ENCODE results near the gene ZKSCAN4.

DNA sequence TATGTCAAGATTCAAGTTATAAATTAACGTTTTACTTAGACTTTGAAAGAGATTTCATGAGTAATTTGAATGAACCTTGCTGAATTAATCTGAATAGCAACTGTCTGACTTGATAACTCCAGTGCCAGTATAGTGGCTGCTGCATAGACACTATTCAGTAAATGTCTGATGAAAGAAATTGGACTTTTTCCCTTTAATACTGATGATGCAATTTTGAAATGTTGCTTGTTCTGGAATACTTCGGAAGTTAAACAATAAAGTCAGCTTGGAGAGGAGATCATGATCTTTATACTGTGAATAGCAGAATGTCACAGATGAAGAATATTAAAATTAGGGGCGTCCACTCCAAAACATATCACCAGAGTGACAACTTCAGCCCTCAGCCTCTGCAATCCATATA lies 25.7 kb upstream of the ZKSCAN4 start:
- TF ChIP-seq, protein P1, sequence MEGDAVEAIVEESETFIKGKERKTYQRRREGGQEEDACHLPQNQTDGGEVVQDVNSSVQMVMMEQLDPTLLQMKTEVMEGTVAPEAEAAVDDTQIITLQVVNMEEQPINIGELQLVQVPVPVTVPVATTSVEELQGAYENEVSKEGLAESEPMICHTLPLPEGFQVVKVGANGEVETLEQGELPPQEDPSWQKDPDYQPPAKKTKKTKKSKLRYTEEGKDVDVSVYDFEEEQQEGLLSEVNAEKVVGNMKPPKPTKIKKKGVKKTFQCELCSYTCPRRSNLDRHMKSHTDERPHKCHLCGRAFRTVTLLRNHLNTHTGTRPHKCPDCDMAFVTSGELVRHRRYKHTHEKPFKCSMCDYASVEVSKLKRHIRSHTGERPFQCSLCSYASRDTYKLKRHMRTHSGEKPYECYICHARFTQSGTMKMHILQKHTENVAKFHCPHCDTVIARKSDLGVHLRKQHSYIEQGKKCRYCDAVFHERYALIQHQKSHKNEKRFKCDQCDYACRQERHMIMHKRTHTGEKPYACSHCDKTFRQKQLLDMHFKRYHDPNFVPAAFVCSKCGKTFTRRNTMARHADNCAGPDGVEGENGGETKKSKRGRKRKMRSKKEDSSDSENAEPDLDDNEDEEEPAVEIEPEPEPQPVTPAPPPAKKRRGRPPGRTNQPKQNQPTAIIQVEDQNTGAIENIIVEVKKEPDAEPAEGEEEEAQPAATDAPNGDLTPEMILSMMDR (IDR thresholded peaks at IDR 0.05), result no peak
- TF ChIP-seq ZFP36 (IDR thresholded peaks at IDR 0.05; ENCODE audit: borderline replicate concordance, partially characterized antibody) (no peak), GATA3 (IDR thresholded peaks at IDR 0.05; ENCODE audit: borderline replicate concordance) (no peak), EP300 (IDR thresholded peaks at IDR 0.05) (no peak), CEBPB (IDR thresholded peaks at IDR 0.05) (no peak), PHF8 (IDR thresholded peaks at IDR 0.05; ENCODE audit: borderline replicate concordance, low read depth) (no peak), ELK1 (IDR thresholded peaks at IDR 0.05; ENCODE audit: low read depth, low read length) (no peak), RAD21 (conservative IDR thresholded peaks at IDR 0.05 in 1 of 2, IDR thresholded peaks at IDR 0.05 in 1 of 2) (no peak)
